H1 (cell line): Measurements from ENCODE around the gene CRABP2. TPM values are rescaled to one million over a fixed set of nuclear protein-coding genes. Genes with fewer than 3 reads are reported as not detected.

Experiments used
- CTCF ChIA-PET: fragments of 300-600 bp; sonication (Branson Sonifier 250); formaldehyde crosslinking; loops from one replicate; lab custom pipeline; 2021; ENCODE audit not compliant: partially characterized antibody; lab: Charles Lee
- POLR2A ChIA-PET: fragments of 300-600 bp; sonication (Branson Sonifier 250); formaldehyde crosslinking; loops from one replicate; lab custom pipeline; 2021; ENCODE audit warnings: inconsistent platforms; ENCODE audit not compliant: partially characterized antibody; lab: Charles Lee
- DNase-seq, 2 experiments: peaks; one replicate each; pipeline versions ENCODE4 v3.0.0 to v3.0.0-alpha.2; 2010 to 2022; ENCODE audit warnings: low spot score in 2 of 2, low read depth in 1 of 2, mixed read lengths in 1 of 2
- FAIRE-seq: peaks from 2 replicates; lab custom pipeline; 2011; peaks lifted over from hg19 to GRCh38; lab: Jason Lieb, UNC
- H2AFZ ChIP-seq: 2 replicates; pipeline ENCODE4 v1.8.1; 2012; ENCODE audit warnings: low read length, inconsistent platforms
- H2AK5ac ChIP-seq: 2 replicates; pipeline ENCODE4 v1.6.1; 2013; ENCODE audit warnings: low read depth, low read length
- H2BK120ac ChIP-seq: replicated peaks from 2 replicates; pipeline ENCODE3; 2013; ENCODE audit warnings: low read depth, low read length, inconsistent platforms
- H2BK12ac ChIP-seq: 2 replicates; pipeline ENCODE4 v1.6.1; 2013; ENCODE audit warnings: low read depth, low read length
- H2BK15ac ChIP-seq: 2 replicates; pipeline ENCODE4 v1.6.1; 2013; ENCODE audit warnings: low read length
- H2BK20ac ChIP-seq: 2 replicates; pipeline ENCODE4 v1.6.1; 2013; ENCODE audit warnings: low read length
- H2BK5ac ChIP-seq: 2 replicates; pipeline ENCODE4 v1.6.1; 2013; ENCODE audit warnings: low read depth, low read length
- H3K14ac ChIP-seq: 2 replicates; pipeline ENCODE4 v1.6.1; 2013; ENCODE audit warnings: inconsistent platforms; ENCODE audit not compliant: insufficient read length
- H3K18ac ChIP-seq: 2 replicates; pipeline ENCODE4 v1.6.1; 2013; ENCODE audit warnings: low read length; ENCODE audit errors: extremely low read depth
- H3K23ac ChIP-seq: 2 replicates; pipeline ENCODE4 v1.6.1; 2013; ENCODE audit warnings: inconsistent platforms; ENCODE audit not compliant: insufficient read length
- H3K23me2 ChIP-seq: 2 replicates; pipeline ENCODE4 v1.6.1; 2013; ENCODE audit warnings: low read depth, low read length
- H3K27ac ChIP-seq: 2 replicates; pipeline ENCODE4 v1.6.1; 2011; ENCODE audit warnings: low read depth, low read length, inconsistent platforms
- H3K27me3 ChIP-seq, 4 experiments: replicated peaks in 1 of 4; 1 replicate in 1 of 4; 2 replicates in 3 of 4; pipeline versions ENCODE4 v1.6.1 to v1.8.1; 2011 to 2013; ENCODE audit warnings: low read length in 3 of 4, mild to moderate bottlenecking in 3 of 4, inconsistent platforms in 2 of 4, mixed read lengths in 2 of 4, moderate library complexity in 1 of 4; ENCODE audit not compliant: control insufficient read depth in 3 of 4, insufficient read depth in 3 of 4; ENCODE audit errors: extremely low read depth in 1 of 4
- H3K36me3 ChIP-seq, 4 experiments: 2 replicates each; pipeline versions ENCODE4 v1.6.1 to v1.8.1; 2011 to 2013; ENCODE audit warnings: mild to moderate bottlenecking in 4 of 4, low read length in 3 of 4, moderate library complexity in 2 of 4, control low read depth in 1 of 4, inconsistent platforms in 1 of 4; ENCODE audit not compliant: insufficient read depth in 4 of 4, control insufficient read depth in 2 of 4
- H3K4ac ChIP-seq: replicated peaks from 2 replicates; pipeline ENCODE3; 2013; ENCODE audit warnings: low read length, low read depth, mixed read lengths, inconsistent platforms; ENCODE audit not compliant: insufficient read length
- H3K4me1 ChIP-seq, 4 experiments: replicated peaks in 1 of 4; 1 replicate in 1 of 4; 2 replicates in 3 of 4; pipeline versions ENCODE4 v1.6.1 to v1.8.1; 2011 to 2013; ENCODE audit warnings: low read length in 3 of 4, inconsistent platforms in 2 of 4, mixed read lengths in 1 of 4; ENCODE audit not compliant: insufficient read depth in 4 of 4, control insufficient read depth in 3 of 4
- H3K4me2 ChIP-seq, 2 experiments: 2 replicates each; pipeline versions ENCODE4 v1.6.1 to v1.8.1; 2011 to 2013; ENCODE audit warnings: low read depth in 2 of 2, low read length in 2 of 2, control low read depth in 1 of 2, inconsistent platforms in 1 of 2, mild to moderate bottlenecking in 1 of 2; ENCODE audit not compliant: insufficient read depth in 1 of 2
- H3K4me3 ChIP-seq, 4 experiments: fragments of 200-600, 300-600 bp in 1 of 4; sonication (generic), shearing (Covaris generic), sonication (Bioruptor Twin) in 1 of 4; 2 replicates each; pipeline versions ENCODE4 v1.5.1 to v1.8.1; 2011 to 2016; ENCODE audit warnings: low read length in 4 of 4, low read depth in 3 of 4, control low read depth in 2 of 4, inconsistent platforms in 2 of 4, mild to moderate bottlenecking in 2 of 4, mixed read lengths in 1 of 4, moderate library complexity in 1 of 4; ENCODE audit not compliant: insufficient read depth in 2 of 4; ENCODE audit errors: extremely low read depth in 1 of 4
- H3K56ac ChIP-seq: replicated peaks from 2 replicates; pipeline ENCODE3; 2013; ENCODE audit warnings: low read depth, mild to moderate bottlenecking, mixed read lengths, low read length, inconsistent platforms; ENCODE audit not compliant: insufficient read length
- H3K79me1 ChIP-seq: 2 replicates; pipeline ENCODE4 v1.6.1; 2013; ENCODE audit warnings: low read depth, low read length, control low read depth
- H3K79me2 ChIP-seq, 2 experiments: 2 replicates each; pipeline versions ENCODE4 v1.6.1 to v1.8.1; 2012 to 2013; ENCODE audit warnings: low read length in 2 of 2, mild to moderate bottlenecking in 2 of 2, inconsistent platforms in 1 of 2; ENCODE audit not compliant: insufficient read depth in 2 of 2, control insufficient read depth in 1 of 2
- H3K9ac ChIP-seq, 4 experiments: replicated peaks in 1 of 4; 1 replicate in 1 of 4; 2 replicates in 3 of 4; pipeline versions ENCODE4 v1.6.1 to v1.8.1; 2011 to 2013; ENCODE audit warnings: low read depth in 3 of 4, low read length in 3 of 4, control low read depth in 2 of 4, mild to moderate bottlenecking in 2 of 4, moderate library complexity in 2 of 4, inconsistent platforms in 1 of 4; ENCODE audit errors: extremely low read depth in 1 of 4
- H3K9me3 ChIP-seq, 2 experiments: 2 replicates each; pipeline versions ENCODE4 v1.6.1 to v1.8.1; 2012 to 2013; ENCODE audit warnings: mild to moderate bottlenecking in 2 of 2, moderate library complexity in 2 of 2, control low read depth in 1 of 2, inconsistent platforms in 1 of 2, low read depth in 1 of 2, low read length in 1 of 2, mixed read lengths in 1 of 2; ENCODE audit not compliant: insufficient read depth in 2 of 2
- H4K20me1 ChIP-seq, 2 experiments: replicated peaks in 1 of 2; 2 replicates each; pipeline versions ENCODE3 to v1.8.1; 2011 to 2013; ENCODE audit warnings: inconsistent platforms in 2 of 2, low read length in 2 of 2, mild to moderate bottlenecking in 1 of 2; ENCODE audit not compliant: insufficient read depth in 2 of 2, control insufficient read depth in 1 of 2
- H4K5ac ChIP-seq: 2 replicates; pipeline ENCODE4 v1.6.1; 2013; ENCODE audit warnings: low read length, low read depth, mixed read lengths, inconsistent platforms; ENCODE audit not compliant: insufficient read length
- H4K8ac ChIP-seq: 2 replicates; pipeline ENCODE4 v1.8.0; 2013; ENCODE audit warnings: mild to moderate bottlenecking, moderate library complexity, low read length, inconsistent platforms; ENCODE audit not compliant: insufficient read depth; ENCODE audit errors: extremely low read depth
- H4K91ac ChIP-seq: replicated peaks from 2 replicates; pipeline ENCODE3; 2013; ENCODE audit warnings: low read length, mixed read lengths, inconsistent platforms; ENCODE audit not compliant: insufficient read length
- CEBPB ChIP-seq: IDR thresholded peaks from 2 replicates; pipeline ENCODE4 v1.6.1; 2012; ENCODE audit warnings: low read depth, low read length
- E2F6 ChIP-seq: IDR thresholded peaks from 2 replicates; pipeline ENCODE4 v1.6.1; 2012; ENCODE audit warnings: inconsistent platforms
- EGR1 ChIP-seq: IDR thresholded peaks from 2 replicates; pipeline ENCODE4 v1.6.1; 2011; ENCODE audit warnings: low read depth, low read length, borderline replicate concordance
- EZH2 ChIP-seq: fragments of 200-600 bp; sonication (generic); IDR thresholded peaks from 2 replicates; pipeline ENCODE4 v1.7.1; 2012; ENCODE audit warnings: low read depth, mild to moderate bottlenecking, moderate library complexity, low read length, inconsistent platforms; ENCODE audit not compliant: severe bottlenecking
- GABPA ChIP-seq: IDR thresholded peaks from 2 replicates; pipeline ENCODE4 v1.6.1; 2011; ENCODE audit warnings: mild to moderate bottlenecking, low read length, moderate library complexity, borderline replicate concordance; ENCODE audit not compliant: insufficient read depth
- KDM5A ChIP-seq: fragments of 200-600 bp; IDR thresholded peaks from 2 replicates; pipeline ENCODE4 v1.7.1; 2012; ENCODE audit warnings: mild to moderate bottlenecking, low read length, inconsistent platforms, mixed read lengths
- POLR2AphosphoS5 ChIP-seq: IDR thresholded peaks from 2 replicates; pipeline ENCODE4 v1.6.1; 2011; ENCODE audit warnings: low read depth, low read length
- TAF1 ChIP-seq: IDR thresholded peaks from 2 replicates; pipeline ENCODE4 v1.6.1; 2011; ENCODE audit warnings: mild to moderate bottlenecking, low read depth, low read length
- TBP ChIP-seq: IDR thresholded peaks from 2 replicates; pipeline ENCODE4 v1.6.1; 2011; ENCODE audit warnings: low read depth, low read length, improper control_type of control experiment
- TCF12 ChIP-seq: IDR thresholded peaks from 2 replicates; pipeline ENCODE4 v1.6.1; 2011; ENCODE audit warnings: low read depth, mild to moderate bottlenecking, low read length
- WGBS, 2 experiments: shearing (Covaris generic) in 1 of 2; methylation state at CpG; one replicate each; pipeline versions ENCODE4 v1.1.6 to v1.1.7; 2013 to 2015; ENCODE audit warnings: low lambda C conversion rate in 2 of 2, mixed read lengths in 2 of 2, inconsistent platforms in 1 of 2, low coverage in 1 of 2, missing lambda C conversion rate in 1 of 2; ENCODE audit not compliant: insufficient replicate concordance in 2 of 2, insufficient coverage in 1 of 2, insufficient read length in 1 of 2; ENCODE audit errors: extremely low coverage in 1 of 2, missing lambda C conversion rate in 1 of 2; 5-methylcytosine and 5-hydroxymethylcytosine counted together
- polyA plus RNA-seq, 7 experiments: library from polyadenylated mRNA; depleted of rRNA in 3 of 7; stranded (reverse) in 5 of 7; unstranded in 2 of 7; fragments of >200 nt in 5 of 7; fragments of 200-250 nt in 2 of 7; gene quantifications; 1 replicate in 5 of 7; 2 replicates in 1 of 7; 4 replicates in 1 of 7; pipeline versions ENCODE4 v1.2.1 to v1.2.3, GENCODE V29; 2011 to 2013; ENCODE audit warnings: missing spikeins in 2 of 7, mixed read lengths in 2 of 7
- total RNA-seq: library from RNA; stranded (reverse); fragmentation: NEBNext Ultra II Directional; extraction: Animal tissue kit (Norgen Biotek cat#: 25700); gene quantifications from 2 replicates; pipeline ENCODE4 v1.2.1, GENCODE V29; 2021

Gene CRABP2
- total and polyA plus RNA-seq, 2 of the 8 experiments (the other 6 are each of a cell fraction or from before 2014, with no cell fraction given), result 69.2 to 119 TPM

GRCh38 chr1:156668801-156669637 is 36.4 kb downstream of the CRABP2 start:
- H3K23ac ChIP-seq, result no peak overlapping the region
- peaks cover 5 to 64% (median 53%) of the 10 kb centered on the region in 4 experiments for H3K4me1 ChIP-seq
- H2BK5ac ChIP-seq, result peak overlapping the region; percentile 92
- POLR2A ChIA-PET, result interaction anchor here (0.6 to 13.8 kb wide), 13 partner anchors 6 to 48 kb away, joined by 3 to 419 read pairs (median 5); partner anchors contain the start of gene NES
- H2BK12ac ChIP-seq, result peak overlapping the region; percentile 88; the same call in 1 of the 2 replicates
- WGBS, 2 experiments, result 31% methylated on average over 14 of the region's 17 CpGs; no CpG with 5 or more reads in 1 of the 2 experiments
- H3K4me2 ChIP-seq, result peak overlapping the region; percentile 50 to 53
- H3K18ac ChIP-seq, result peak overlapping the region; percentile 33
- peaks cover 4 to 25% (median 12%) of the 10 kb centered on the region in 4 experiments; a peak in 7 of 8 replicates for H3K36me3 ChIP-seq
- H3K9ac ChIP-seq, result peak overlapping the region in 2 of 4 experiments; percentile 25 to 47; a peak in 2 of 7 replicates
- H3K4me3 ChIP-seq, result peak overlapping the region in 2 of 4 experiments; percentile 8 to 19; a peak in 2 of 8 replicates
- peak overlapping the region; percentile 91 for H4K91ac ChIP-seq
- H3K56ac ChIP-seq, result no peak overlapping the region
- H3K23me2 ChIP-seq, result peaks cover 5% of the 10 kb centered on the region
- peaks cover 1 to 2% of the 10 kb centered on the region in 2 experiments for H4K20me1 ChIP-seq
- no peaks in the 10 kb centered on the region for H3K27me3 ChIP-seq
- H3K9me3 ChIP-seq, result no peaks in the 10 kb centered on the region
- DNase-seq (peak in 1 of 2 experiments; percentile 79), FAIRE-seq (no peak)
- no peak overlapping the region for H2BK120ac ChIP-seq
- H3K27ac ChIP-seq, result peak overlapping the region; percentile 50; the same call in 1 of the 2 replicates
- peak overlapping the region; percentile 84 for H2AK5ac ChIP-seq
- H3K14ac ChIP-seq, result no peak overlapping the region
- CTCF ChIA-PET, result interaction anchor here (1.4 to 66.0 kb wide), 3 partner anchors 8 to 36 kb away, joined by 5 to 4284 read pairs (median 17); partner anchors contain the start of genes CRABP2, ISG20L2, METTL25B and NES
- peak overlapping the region; percentile 80; the same call in 1 of the 2 replicates for H2BK20ac ChIP-seq
- H4K8ac ChIP-seq, result no peak overlapping the region
- H2AFZ ChIP-seq, result no peak overlapping the region
- peak overlapping the region; percentile 72 for H3K4ac ChIP-seq
- H2BK15ac ChIP-seq, result peak overlapping the region; percentile 92
- H3K79me2 ChIP-seq, result peaks cover 0 to 12% of the 10 kb centered on the region in 2 experiments; a peak in 2 of 4 replicates
- H3K79me1 ChIP-seq, result peaks cover 7% of the 10 kb centered on the region; the same call in 1 of the 2 replicates
- peak overlapping the region; percentile 19 for H4K5ac ChIP-seq
- TF ChIP-seq EGR1, result no peak
- TF ChIP-seq TBP, result no peak
- no peak for TF ChIP-seq GABPA
- TF ChIP-seq POLR2AphosphoS5, result peak; percentile 72
- TF ChIP-seq TCF12, result no peak
- no peak for TF ChIP-seq CEBPB
- no peak for TF ChIP-seq TAF1
- TF ChIP-seq KDM5A, result no peak
- TF ChIP-seq EZH2, result no peak
- TF ChIP-seq E2F6, result peak; percentile 28; the same call in 1 of the 2 replicates
